Thyroid gland (tissue), 4 donors: ENCODE results near the gene PARD3. TPM values are rescaled to one million over a fixed set of nuclear protein-coding genes. Genes with fewer than 3 reads are reported as not detected.
A peak's percentile ranks its signal among the peaks of the same experiment; 100 is the strongest.
"Not testable (repeated sequence)": the region's sequence is repeated elsewhere in the genome, so short reads cannot be mapped to it uniquely, and the experiment has no call there.

Experiments
- DNase-seq, 2 donors: peaks; one replicate each; pipeline ENCODE4 v3.0.0-alpha.2; 2019
- H3K27ac ChIP-seq, 3 donors: fragments of 200-600 bp; sonication (generic); 1 replicate in 2 of 3; 2 replicates in 1 of 3; pipeline ENCODE4 v1.5.1; 2016 to 2019; ENCODE audit warnings: mild to moderate bottlenecking in 1 of 3, moderate library complexity in 1 of 3
- H3K27me3 ChIP-seq: fragments of 200-600 bp; sonication (generic); one replicate; pipeline ENCODE4 v1.5.1; 2019
- H3K36me3 ChIP-seq, 2 donors: fragments of 200-600 bp; sonication (generic); one replicate each; pipeline ENCODE4 v1.5.1; 2016 to 2019
- H3K4me1 ChIP-seq, 2 donors: fragments of 200-600 bp; sonication (generic); one replicate each; pipeline ENCODE4 v1.5.1; 2017 to 2019
- H3K4me3 ChIP-seq, 3 donors: fragments of 200-600 bp; sonication (generic); replicated peaks in 1 of 3; 1 replicate in 2 of 3; 2 replicates in 1 of 3; pipeline ENCODE4 v1.5.1; 2016; ENCODE audit warnings: mild to moderate bottlenecking in 1 of 3
- H3K9me3 ChIP-seq: fragments of 200-600 bp; sonication (generic); one replicate; pipeline ENCODE4 v1.5.1; 2017
- CTCF ChIP-seq, 6 experiments: fragments of 200-600 bp in 3 of 6; fragments of 450-650 bp in 3 of 6; sonication (generic) in 3 of 6; IDR thresholded peaks; one replicate each; pipeline ENCODE4 v1.5.1; 2016 to 2019; ENCODE audit warnings: antibody characterized with exemption in 6 of 6, mild to moderate bottlenecking in 2 of 6, inconsistent platforms in 1 of 6, moderate library complexity in 1 of 6
- POLR2A ChIP-seq, 2 donors: fragments of 450-650 bp; IDR thresholded peaks; one replicate each; pipeline ENCODE4 v1.6.1; 2017; ENCODE audit warnings: antibody characterized with exemption in 2 of 2, mild to moderate bottlenecking in 2 of 2, moderate library complexity in 1 of 2
- whole genome bisulfite sequencing, 2 donors: methylation state at CpG; one replicate each; pipeline ENCODE4 v1.1.5; 2017; 5-methylcytosine and 5-hydroxymethylcytosine counted together
- intact Hi-C: fragments of 100-400 bp; cut with DNase I; formaldehyde crosslinking; loops from one replicate; pipeline ENCODE4 v1.15.1; 2023
- total RNA-seq, 4 donors: library from RNA; depleted of rRNA; stranded (reverse); fragments of >200 nt; gene quantifications; one replicate each; pipeline ENCODE4 v1.2.3, GENCODE V29; 2016

The PARD3 gene
- total RNA-seq, 4 donors from 2014 or later: 48.6 to 88.4 (median 57.7) TPM

- Histone ChIP-seq H3K4me1 (peaks cover 6 to 13% of the 10 kb centered on the region in 2 donors), H3K27ac (no peak overlapping the region), H3K4me3 (no peak overlapping the region), H3K36me3 (no peaks in the 10 kb centered on the region), H3K27me3 (no peaks in the 10 kb centered on the region), H3K9me3 (no peaks in the 10 kb centered on the region)
- 75 to 81% methylated on average over 7 of the region's 7 CpGs for WGBS, 2 donors
- intact Hi-C loops: no loop called here
- TF ChIP-seq CTCF (IDR thresholded peaks at IDR 0.05) (no peak), POLR2A (IDR thresholded peaks at IDR 0.05) (no peak)
- no peak for DNase-seq
Measured at GRCh38 chr10:34399013-34399412, 416.1 kb downstream of the PARD3 start.

GRCh38 chr10:34397324-34397723 is 417.8 kb downstream of the PARD3 start:
- H3K9me3 ChIP-seq: no peaks in the 10 kb centered on the region
- peaks cover 6 to 13% of the 10 kb centered on the region in 2 donors for H3K4me1 ChIP-seq
- intact Hi-C loops: no loop called here
- DNase-seq: no peak
- no peaks in the 10 kb centered on the region for H3K36me3 ChIP-seq
- H3K27ac ChIP-seq: peak overlapping the region; percentile 38 to 46 (median 41)
- TF ChIP-seq CTCF (IDR thresholded peaks at IDR 0.05) (no peak), POLR2A (IDR thresholded peaks at IDR 0.05) (no peak)
- no peak overlapping the region for H3K4me3 ChIP-seq
- 16 to 19% methylated on average over 1 of the region's 1 CpG for WGBS, 2 donors
- H3K27me3 ChIP-seq: no peaks in the 10 kb centered on the region

- H3K36me3 ChIP-seq: no peaks in the 10 kb centered on the region
- peaks cover 6 to 13% of the 10 kb centered on the region in 2 donors for H3K4me1 ChIP-seq
- intact Hi-C loops: no loop called here
- no peak for TF ChIP-seq POLR2A (IDR thresholded peaks at IDR 0.05)
- no peak for TF ChIP-seq CTCF (IDR thresholded peaks at IDR 0.05)
- no peak overlapping the region for H3K4me3 ChIP-seq
- no peaks in the 10 kb centered on the region for H3K9me3 ChIP-seq
- no peak for DNase-seq
- WGBS, 2 donors: 85 to 87% methylated on average over 2 of the region's 2 CpGs
- H3K27me3 ChIP-seq: no peaks in the 10 kb centered on the region
- peak overlapping the region; percentile 38 to 46 (median 41) for H3K27ac ChIP-seq
Measured at GRCh38 chr10:34396663-34397062, 418.4 kb downstream of the PARD3 start.

- Histone ChIP-seq H3K4me3 (no peak overlapping the region), H3K9me3 (no peaks in the 10 kb centered on the region), H3K27me3 (no peaks in the 10 kb centered on the region), H3K36me3 (no peaks in the 10 kb centered on the region), H3K27ac (no peak overlapping the region), H3K4me1 (peaks cover 6 to 8% of the 10 kb centered on the region in 2 donors)
- TF ChIP-seq CTCF (IDR thresholded peaks at IDR 0.05) (no peak), POLR2A (IDR thresholded peaks at IDR 0.05) (no peak)
- intact Hi-C loops: no loop called here
- no peak for DNase-seq
Measured at GRCh38 chr10:34392641-34393170, 422.4 kb downstream of the PARD3 start.

- DNase-seq, intact Hi-C loops: not testable (repeated sequence)
- 76 to 91% methylated on average over 3 of the region's 3 CpGs for whole genome bisulfite sequencing, 2 donors
Measured at GRCh38 chr10:34391168-34391567, 423.9 kb downstream of the PARD3 start.

DNA sequence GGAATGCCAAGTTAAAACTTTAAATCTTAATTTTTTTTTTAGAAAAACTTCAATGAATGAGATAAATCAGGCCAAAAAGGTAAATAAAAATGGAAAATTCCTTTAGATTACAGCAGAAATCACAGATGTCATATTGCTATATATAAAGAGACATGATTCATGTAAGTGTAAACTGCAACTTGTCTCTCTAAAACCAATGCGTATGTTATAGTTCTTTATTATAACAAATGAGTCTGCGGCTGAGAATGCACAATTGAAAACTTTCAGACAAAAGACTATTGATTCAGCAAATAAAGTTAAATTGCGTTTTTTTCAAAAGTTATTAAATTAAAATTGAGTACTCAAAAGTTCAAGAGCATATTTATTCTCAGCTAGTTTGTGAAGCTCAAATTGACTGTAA is 425.3 kb downstream of the PARD3 start:
- no peaks in the 10 kb centered on the region for H3K27me3 ChIP-seq
- H3K4me3 ChIP-seq: no peak overlapping the region
- no peaks in the 10 kb centered on the region for H3K36me3 ChIP-seq
- no peak for DNase-seq
- whole genome bisulfite sequencing, 2 donors: 98% methylated on average over 3 of the region's 3 CpGs
- no peaks in the 10 kb centered on the region for H3K4me1 ChIP-seq
- intact Hi-C loops: no loop called here
- TF ChIP-seq CTCF (IDR thresholded peaks at IDR 0.05) (no peak), POLR2A (IDR thresholded peaks at IDR 0.05) (no peak)
- no peak overlapping the region for H3K27ac ChIP-seq
- no peaks in the 10 kb centered on the region for H3K9me3 ChIP-seq

More at GRCh38 chr10:34391168-34391567, 423.9 kb downstream of the PARD3 start:
- not testable (repeated sequence) for H3K9me3 ChIP-seq, H3K27ac ChIP-seq, H3K36me3 ChIP-seq, H3K27me3 ChIP-seq, H3K4me3 ChIP-seq, H3K4me1 ChIP-seq
